Measurements from ENCODE around the gene TBC1D10B.

The TBC1D10B gene

GRCh38 chr16:30374538-30374937 is 4.2 kb upstream of the TBC1D10B start, which contains the start of gene MYL11:
MYL11 (plus strand) TSS chr16:30374802; CDS start chr16:30374858, 56 bp downstream.
- DNase-seq (ENCODE audit: low read depth) = no peak

- DNase-seq (ENCODE audit: low read depth) = no peak
Observed at GRCh38 chr16:30372725-30373124, 2.4 kb upstream of the TBC1D10B start.

GRCh38 chr16:30372038-30372712 is 1.9 kb upstream of the TBC1D10B start:
- DNase-seq (ENCODE audit: low read depth) = no peak

GRCh38 chr16:30371248-30371816 is 1.0 kb upstream of the TBC1D10B start:
- DNase-seq (ENCODE audit: low read depth) = no peak

- no peak for DNase-seq (ENCODE audit: low read depth)
Observed at GRCh38 chr16:30369938-30370455, 297 bp downstream of the TBC1D10B start.

- no peak for DNase-seq (ENCODE audit: low read depth)
Observed at GRCh38 chr16:30369091-30369937, 980 bp downstream of the TBC1D10B start.

- DNase-seq (ENCODE audit: low read depth) = no peak
Observed at GRCh38 chr16:30368792-30369090, 1.6 kb downstream of the TBC1D10B start.

DNA sequence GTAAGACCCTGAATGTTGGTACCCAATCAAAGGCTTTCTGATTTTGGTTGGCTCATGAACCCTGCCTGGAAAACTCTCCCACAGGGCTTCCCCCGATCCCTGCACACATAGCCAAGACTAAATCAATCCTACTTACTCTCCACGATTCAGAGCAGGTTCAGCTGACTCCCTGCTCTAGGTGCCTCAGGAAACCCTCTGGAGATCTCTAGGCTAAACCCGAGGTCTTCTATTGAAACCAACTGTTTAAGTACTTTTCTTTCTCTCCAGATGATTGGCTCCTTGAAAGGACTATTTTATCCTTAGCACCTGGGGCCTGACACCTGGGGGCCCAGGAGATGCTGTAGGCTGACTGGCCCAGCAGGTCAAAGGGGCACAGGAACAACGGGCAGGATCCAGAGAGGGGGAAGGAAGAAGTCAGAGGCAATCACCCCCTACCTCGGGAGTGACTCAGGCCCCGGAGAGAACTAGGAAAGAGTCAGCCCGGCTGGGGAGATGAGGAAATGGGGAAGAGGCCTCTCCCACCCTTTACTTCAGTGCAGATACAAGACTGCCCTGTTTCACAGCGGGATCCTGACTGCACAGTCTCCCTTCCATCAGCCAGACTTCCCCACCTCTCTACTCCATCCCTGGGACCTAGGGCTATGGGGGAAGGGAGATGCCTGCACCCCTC is 2.0 kb downstream of the TBC1D10B start:
- DNase-seq (ENCODE audit: low read depth) = no peak

- DNase-seq (ENCODE audit: low read depth) = no peak
Observed at GRCh38 chr16:30367349-30368009, 2.8 kb downstream of the TBC1D10B start.

DNA sequence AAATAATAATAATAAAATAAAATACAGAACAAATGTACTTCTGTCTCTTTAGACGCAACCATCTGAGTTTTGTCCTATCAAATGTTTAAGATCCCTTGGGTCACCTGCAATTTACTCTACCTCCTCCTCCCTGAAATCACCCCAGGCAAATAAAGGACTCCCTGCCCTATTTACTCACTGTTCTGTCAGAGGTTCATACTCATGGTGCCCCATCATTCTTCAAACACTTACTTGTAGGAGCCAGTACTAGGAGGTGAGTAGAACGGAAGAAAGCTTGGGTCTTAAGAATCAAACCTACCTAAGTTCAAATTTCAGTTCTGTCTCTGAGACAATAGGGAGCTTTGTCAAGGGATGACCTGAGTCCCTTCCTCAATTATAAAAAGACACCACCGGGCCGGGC is 3.8 kb downstream of the TBC1D10B start:
- DNase-seq (ENCODE audit: low read depth) = no peak

DNA sequence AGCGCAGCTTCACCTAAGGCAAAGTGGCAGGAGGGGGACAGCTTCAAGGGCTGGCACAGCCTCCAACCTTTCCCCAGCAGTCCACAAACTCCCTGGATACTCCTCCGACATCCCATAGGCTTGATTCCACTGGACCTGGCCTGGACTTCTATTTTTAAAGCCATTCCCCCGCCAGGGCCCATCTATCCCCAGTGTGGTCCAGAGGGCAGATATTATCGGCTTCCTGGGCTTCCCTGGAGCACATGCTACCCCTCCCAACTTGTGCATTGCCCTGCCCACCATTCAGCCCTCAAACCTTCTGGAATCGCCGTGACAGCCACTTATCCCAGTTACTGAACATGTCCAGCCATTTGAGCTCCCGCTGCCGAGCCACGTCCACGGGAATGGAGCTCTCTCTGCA is 5.1 kb downstream of the TBC1D10B start:
- no peak for DNase-seq (ENCODE audit: low read depth)

DNA sequence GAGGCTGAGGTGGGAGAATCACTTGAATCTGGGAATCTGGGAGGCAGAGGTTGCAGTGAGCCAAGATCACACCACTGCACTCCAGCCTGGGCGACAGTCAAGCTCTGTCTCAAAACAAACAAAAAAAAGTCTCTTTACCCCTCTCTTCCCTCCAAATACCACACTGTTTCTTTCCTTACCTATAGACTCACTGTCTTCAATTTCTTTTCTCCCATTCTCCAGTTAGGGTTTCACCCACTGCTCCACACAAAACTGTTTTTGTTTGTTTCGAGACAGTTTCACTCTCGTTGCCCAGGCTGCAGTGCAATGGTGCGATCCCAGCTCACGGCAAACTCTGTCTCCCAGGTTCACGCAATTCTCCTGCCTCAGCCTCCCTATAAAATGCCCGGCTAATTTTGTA is 9.1 kb downstream of the TBC1D10B start:
- no peak for DNase-seq (ENCODE audit: low read depth)

DNA sequence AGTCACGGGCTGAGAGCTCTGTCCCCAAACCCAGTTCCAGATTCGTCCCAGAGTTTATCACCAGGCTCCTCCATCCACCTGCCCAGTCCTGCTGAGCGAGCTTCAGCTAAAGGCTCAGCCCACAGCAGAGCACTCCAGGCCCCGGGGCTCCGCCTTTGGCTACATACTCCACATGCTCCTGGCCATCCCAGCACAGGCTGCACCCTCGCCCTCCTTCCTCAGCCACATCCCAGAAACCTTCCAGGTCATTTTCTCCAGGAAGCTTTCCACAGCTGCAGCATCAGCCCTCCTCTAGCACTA is 10.5 kb downstream of the TBC1D10B start:
- no peak for DNase-seq (ENCODE audit: low read depth)

GRCh38 chr16:30358990-30359870 is 11.1 kb downstream of the TBC1D10B start:
- DNase-seq (ENCODE audit: low read depth) = no peak

DNA sequence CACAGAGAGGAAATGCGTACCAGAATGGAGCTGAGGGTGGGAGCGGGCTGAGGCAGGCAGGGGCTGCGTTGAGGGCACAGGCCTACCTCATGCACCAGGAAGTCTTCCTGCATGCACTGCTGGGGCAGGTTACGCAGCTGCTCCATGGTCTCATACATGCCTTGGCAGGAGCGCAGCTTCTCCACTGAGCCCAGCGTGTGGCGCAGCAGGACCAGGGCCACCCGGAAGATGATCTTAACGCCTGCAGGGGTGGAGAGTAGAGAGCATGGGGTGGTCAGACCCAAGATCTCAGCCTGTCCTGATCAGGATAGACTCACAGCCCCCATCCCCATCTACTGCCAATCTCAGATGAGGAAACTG is 11.7 kb downstream of the TBC1D10B start:
- DNase-seq (ENCODE audit: low read depth) = no peak

- no peak for DNase-seq (ENCODE audit: low read depth)
Observed at GRCh38 chr16:30357715-30358576, 12.3 kb downstream of the TBC1D10B start.

DNA sequence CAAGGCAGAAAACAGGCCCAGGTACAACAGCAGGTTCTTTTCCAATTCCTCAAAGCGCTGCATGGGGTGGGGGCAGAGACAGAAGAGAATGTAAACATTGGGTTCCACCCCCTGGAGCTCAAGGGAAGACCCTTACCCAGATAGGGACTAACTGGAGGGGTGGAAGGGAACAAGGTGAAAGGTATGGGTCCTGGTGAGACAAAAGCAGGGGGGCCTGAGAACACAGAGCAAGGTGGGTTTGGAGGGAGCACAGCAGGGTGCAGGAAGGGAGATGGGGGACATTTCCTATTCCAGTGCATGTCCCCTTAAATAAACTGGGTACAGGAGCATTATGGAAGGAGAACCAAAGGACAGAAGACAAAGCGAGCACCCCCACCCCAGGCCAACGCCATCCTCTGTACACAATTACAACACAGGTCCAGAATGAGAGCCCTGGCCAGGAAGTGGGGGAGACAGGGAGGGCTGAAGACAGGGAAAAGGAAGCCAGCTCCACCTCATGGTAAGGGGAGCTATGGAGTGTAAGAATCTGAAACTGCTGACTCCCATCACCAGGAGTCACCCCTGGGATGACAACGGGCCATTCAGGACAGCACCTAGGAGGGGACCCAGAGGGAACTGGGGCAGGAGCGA is 13.1 kb downstream of the TBC1D10B start:
- no peak for DNase-seq (ENCODE audit: low read depth)

GRCh38 chr16:30356401-30357084 is 13.8 kb downstream of the TBC1D10B start:
- no peak for DNase-seq (ENCODE audit: low read depth)

- DNase-seq (ENCODE audit: low read depth) = no peak
Observed at GRCh38 chr16:30355954-30356308, 14.4 kb downstream of the TBC1D10B start.

Data from activated T-helper 9 cell treated with anti-CD3 and anti-CD28 coated beads, Interleukin-2, amount 50 U/mL, for 16 hours (primary cell).